HG02970 (cell line): ENCODE measurements around the gene RELN.

Experiments
- ATAC-seq: cut with Tn5 transposase; IDR thresholded peaks from one replicate; pipeline ENCODE4 v1.9.1; 2021; ENCODE audit warnings: mild to moderate bottlenecking, moderate library complexity, moderate number of reproducible peaks; ENCODE audit not compliant: unreplicated experiment, low FRiP score

Gene RELN

DNA sequence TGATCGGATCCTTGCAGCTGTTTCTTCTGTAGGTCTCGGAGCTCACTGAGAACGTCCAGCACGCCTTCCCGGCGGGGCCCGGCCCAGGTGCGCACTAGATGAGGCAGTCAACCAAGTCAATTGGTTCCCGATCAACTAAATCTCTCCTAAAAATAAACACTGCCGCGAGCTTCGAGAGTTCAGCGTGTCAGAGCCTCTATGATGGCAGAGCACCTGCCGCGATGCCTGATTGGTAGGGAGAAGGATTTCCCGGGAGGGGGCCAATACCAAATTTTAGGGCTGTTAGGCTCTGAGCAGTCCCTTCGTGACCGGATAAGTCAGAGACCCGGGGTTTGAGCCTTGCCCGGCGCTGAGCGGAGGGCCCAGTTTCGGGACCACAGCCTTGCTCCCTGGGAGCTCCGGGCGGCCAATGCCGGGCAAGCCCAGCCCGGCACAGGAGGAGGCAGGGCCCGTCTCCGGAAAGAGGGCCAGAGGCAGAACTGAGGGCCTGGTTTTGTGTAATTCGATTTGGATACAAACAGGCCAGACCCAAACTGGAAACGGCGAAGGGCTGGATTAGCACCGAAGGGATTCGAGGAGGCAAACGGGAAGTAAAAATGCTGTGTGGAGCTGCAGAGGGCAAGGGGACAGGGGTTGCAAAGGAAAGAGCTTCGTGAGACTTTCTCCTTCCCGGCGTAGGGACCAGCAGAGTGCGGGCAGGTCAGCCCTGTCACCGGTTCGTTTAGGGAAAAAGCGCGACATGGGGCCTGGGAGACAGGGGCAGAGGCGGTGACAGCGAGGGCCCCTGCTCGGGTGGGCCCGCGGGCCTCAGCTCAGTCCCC lies 544.0 kb downstream of the RELN start:
- no peak for ATAC-seq

DNA sequence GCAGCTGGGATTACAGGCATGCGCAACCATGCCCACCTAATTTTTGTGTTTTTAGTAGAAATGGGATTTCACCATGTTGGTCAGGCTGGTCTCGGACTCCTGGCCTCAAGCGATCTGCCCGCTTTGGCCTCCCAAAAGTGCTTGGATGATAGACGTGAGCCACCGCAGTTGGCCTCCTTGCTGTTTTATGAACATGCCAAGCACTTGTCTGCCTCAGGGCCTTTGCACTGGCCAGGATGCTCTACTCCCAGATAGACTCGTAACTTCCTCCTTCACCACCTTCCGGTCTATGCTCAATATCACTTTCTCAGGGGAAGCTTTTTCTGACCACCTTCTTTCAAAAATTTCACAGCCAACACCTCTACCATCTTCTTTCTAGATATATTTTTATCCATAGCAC lies 549.8 kb downstream of the RELN start:
- no peak for ATAC-seq

DNA sequence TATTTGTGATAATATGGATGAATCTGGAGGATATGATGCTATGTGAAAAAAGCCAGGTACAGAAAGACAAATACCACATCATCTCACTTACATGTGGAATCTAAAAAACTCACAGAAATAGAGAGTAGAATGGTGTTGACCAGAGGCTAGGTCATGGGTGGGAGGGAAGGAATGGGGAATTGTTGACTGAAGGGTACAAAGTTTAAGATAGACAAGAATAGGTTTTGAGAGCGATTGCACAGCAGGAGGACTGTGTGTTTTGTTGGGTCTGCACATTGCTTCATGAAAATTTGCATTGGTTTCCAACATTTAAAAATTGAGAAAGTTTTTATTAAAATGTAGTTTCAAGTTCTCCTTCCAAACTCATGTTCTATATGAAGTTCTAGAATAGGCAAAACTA lies 551.8 kb downstream of the RELN start:
- no peak for ATAC-seq

DNA sequence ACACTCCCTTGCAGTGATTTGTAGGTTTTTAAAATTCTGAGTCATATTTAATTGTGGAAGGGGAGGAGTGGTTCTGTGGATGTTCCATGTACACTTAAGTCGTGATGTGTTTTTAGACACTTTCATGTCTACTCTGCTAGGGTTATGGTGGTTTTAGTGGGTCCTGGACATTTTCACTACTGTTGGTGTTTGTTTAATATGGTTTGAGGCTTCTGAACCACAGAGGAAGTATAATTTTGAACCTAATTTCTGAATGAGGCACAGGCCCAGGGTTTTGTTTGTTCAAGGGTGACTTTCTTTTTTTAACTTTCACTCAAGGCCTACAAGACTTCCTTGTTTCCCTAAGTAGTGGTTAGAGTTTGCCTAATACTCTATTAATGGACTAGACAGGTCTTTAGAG lies 556.7 kb downstream of the RELN start:
- no peak for ATAC-seq

DNA sequence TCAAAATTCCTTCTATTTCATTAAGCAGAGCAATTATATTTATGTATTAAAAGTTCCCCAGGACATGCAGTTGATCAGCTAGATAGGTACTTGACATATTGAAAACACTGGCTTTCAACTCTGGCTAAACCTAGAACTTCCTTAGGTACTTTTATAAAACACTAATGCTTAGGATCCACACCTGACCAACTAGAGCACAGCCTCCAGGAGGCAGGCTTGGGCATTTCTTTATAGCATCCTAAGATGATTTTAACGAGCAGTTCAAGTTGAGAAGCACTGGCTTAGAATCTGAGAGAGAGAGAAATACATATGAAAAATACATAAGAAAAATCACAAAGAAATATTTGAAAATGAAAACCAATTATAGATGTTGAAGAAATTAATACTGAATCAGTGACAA lies 564.3 kb downstream of the RELN start:
- ATAC-seq = no peak

DNA sequence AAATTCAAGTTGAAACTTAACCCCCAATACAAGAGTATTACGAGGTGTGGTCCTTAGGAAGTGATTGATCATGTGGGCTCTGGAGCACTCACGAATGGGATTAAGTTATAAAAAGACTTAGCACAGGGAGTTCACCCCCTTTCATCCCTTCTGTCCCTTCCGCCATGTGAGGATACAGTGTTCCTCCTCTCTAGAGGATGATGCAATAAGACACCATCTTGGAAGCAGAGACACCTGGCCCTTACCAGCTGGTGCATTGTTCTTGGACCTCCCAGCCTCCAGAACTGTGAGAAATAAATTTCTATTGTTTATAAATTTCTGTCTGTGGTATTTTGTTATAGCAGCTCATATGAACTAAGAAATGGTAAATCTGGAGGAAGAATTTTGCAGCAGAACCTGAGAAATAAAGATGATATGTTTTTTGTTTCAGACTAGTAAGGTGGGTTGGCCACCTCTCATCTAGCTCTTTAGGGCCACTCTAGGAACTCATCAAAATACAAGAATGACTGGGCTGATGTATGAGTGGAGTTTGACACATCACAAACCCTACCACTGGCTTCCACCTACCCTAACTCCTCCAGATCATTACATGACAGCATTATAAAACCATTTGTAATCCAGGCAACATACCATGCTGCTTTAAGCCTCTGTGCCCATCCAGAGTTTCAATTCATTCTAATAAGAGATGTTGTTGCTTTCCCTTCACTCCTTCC lies 565.8 kb downstream of the RELN start:
- ATAC-seq = no peak
